ENCODE measurements around the gene DHRS11. TPM values are rescaled to one million over a fixed set of nuclear protein-coding genes. Genes with fewer than 3 reads are reported as not detected.

The DHRS11 gene
- polyA plus RNA-seq, 1 donor from 2014 or later: 18.6 TPM

DNA sequence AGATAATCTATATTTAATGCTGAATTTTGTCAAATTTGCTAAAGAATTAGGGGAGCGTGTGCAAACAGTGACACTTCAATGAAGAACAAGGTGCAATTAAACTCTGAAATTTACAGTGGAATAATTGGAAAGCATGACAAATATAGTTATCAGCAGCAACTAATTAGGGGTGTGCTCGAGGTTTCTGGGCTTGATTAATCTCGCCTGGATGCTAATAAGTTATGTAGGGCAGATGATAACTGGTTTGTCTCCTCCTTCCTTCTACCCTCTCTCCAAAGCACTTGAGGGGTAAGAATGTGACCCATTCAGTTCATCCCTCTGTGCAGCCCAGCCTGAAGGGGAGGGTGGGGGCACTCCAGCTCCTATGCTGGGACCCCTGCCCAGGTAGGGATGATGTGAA lies 31.6 kb downstream of the DHRS11 start:
- H3K9ac ChIP-seq (ENCODE audit: low read length): no peak overlapping the region
- no peaks in the 10 kb centered on the region for H3K79me2 ChIP-seq (replicated peaks; ENCODE audit: insufficient read depth, low read length)
- H2AFZ ChIP-seq (ENCODE audit: low read depth, low read length): no peak overlapping the region
- no peak overlapping the region for H3K27ac ChIP-seq (ENCODE audit: low read length)
- TF ChIP-seq, protein P1, sequence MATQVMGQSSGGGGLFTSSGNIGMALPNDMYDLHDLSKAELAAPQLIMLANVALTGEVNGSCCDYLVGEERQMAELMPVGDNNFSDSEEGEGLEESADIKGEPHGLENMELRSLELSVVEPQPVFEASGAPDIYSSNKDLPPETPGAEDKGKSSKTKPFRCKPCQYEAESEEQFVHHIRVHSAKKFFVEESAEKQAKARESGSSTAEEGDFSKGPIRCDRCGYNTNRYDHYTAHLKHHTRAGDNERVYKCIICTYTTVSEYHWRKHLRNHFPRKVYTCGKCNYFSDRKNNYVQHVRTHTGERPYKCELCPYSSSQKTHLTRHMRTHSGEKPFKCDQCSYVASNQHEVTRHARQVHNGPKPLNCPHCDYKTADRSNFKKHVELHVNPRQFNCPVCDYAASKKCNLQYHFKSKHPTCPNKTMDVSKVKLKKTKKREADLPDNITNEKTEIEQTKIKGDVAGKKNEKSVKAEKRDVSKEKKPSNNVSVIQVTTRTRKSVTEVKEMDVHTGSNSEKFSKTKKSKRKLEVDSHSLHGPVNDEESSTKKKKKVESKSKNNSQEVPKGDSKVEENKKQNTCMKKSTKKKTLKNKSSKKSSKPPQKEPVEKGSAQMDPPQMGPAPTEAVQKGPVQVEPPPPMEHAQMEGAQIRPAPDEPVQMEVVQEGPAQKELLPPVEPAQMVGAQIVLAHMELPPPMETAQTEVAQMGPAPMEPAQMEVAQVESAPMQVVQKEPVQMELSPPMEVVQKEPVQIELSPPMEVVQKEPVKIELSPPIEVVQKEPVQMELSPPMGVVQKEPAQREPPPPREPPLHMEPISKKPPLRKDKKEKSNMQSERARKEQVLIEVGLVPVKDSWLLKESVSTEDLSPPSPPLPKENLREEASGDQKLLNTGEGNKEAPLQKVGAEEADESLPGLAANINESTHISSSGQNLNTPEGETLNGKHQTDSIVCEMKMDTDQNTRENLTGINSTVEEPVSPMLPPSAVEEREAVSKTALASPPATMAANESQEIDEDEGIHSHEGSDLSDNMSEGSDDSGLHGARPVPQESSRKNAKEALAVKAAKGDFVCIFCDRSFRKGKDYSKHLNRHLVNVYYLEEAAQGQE (IDR thresholded peaks at IDR 0.05; ENCODE audit: borderline replicate concordance): no peak
- TF ChIP-seq TAF1 (IDR thresholded peaks at IDR 0.05; ENCODE audit: low read depth) (no peak), MXI1 (conservative IDR thresholded peaks at IDR 0.05; ENCODE audit: poor library complexity, severe bottlenecking) (no peak), RAD21 (conservative IDR thresholded peaks at IDR 0.05) (no peak), SMC3 (conservative IDR thresholded peaks at IDR 0.05; ENCODE audit: poor library complexity) (no peak), EP300 (conservative IDR thresholded peaks at IDR 0.05; ENCODE audit: poor library complexity, severe bottlenecking) (no peak), POLR2AphosphoS5 (IDR thresholded peaks at IDR 0.05) (no peak), EZH2 (IDR thresholded peaks at IDR 0.05; ENCODE audit: borderline replicate concordance, insufficient read depth, low read length, poor library complexity, severe bottlenecking) (no peak)
- TF ChIP-seq, protein P2, sequence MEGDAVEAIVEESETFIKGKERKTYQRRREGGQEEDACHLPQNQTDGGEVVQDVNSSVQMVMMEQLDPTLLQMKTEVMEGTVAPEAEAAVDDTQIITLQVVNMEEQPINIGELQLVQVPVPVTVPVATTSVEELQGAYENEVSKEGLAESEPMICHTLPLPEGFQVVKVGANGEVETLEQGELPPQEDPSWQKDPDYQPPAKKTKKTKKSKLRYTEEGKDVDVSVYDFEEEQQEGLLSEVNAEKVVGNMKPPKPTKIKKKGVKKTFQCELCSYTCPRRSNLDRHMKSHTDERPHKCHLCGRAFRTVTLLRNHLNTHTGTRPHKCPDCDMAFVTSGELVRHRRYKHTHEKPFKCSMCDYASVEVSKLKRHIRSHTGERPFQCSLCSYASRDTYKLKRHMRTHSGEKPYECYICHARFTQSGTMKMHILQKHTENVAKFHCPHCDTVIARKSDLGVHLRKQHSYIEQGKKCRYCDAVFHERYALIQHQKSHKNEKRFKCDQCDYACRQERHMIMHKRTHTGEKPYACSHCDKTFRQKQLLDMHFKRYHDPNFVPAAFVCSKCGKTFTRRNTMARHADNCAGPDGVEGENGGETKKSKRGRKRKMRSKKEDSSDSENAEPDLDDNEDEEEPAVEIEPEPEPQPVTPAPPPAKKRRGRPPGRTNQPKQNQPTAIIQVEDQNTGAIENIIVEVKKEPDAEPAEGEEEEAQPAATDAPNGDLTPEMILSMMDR (IDR thresholded peaks at IDR 0.05; ENCODE audit: poor library complexity, severe bottlenecking): no peak
- no peaks in the 10 kb centered on the region for H3K9me2 ChIP-seq (ENCODE audit: insufficient read depth, low read length)
- H3K4me3 ChIP-seq (ENCODE audit: low read length): no peak overlapping the region
- no peaks in the 10 kb centered on the region for H3K9me3 ChIP-seq (ENCODE audit: low read length)
- no peaks in the 10 kb centered on the region for H3F3A ChIP-seq (ENCODE audit: insufficient read depth, low read length, poor library complexity, severe bottlenecking)
- H3K4me2 ChIP-seq (ENCODE audit: low read length): no peak overlapping the region
- H3K27me3 ChIP-seq (ENCODE audit: insufficient read depth, low read depth, low read length): no peaks in the 10 kb centered on the region
- no peaks in the 10 kb centered on the region for H3K36me3 ChIP-seq (ENCODE audit: insufficient read depth, low read length)
- no peaks in the 10 kb centered on the region for H4K20me1 ChIP-seq (ENCODE audit: insufficient read depth)

DNA sequence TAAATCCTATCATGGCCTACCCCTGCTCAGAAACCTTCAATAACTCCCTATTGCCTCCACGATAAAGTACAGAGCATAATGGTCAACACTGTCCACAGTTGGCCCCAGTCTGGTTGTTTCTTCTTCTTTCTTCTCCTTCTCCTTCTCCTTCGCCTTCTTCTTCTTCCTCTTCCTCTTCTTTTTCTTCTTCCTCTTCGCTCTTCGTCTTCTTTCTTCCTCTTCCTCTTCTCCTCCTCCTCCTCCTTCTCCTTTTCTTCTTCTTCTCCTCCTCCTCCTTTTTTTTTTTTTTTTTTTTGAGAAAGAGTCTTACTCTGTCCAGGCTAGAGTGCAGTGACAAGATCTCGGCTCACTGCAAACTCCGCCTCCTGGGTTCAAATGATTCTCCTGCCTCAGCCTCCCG lies 33.5 kb downstream of the DHRS11 start:
- Histone ChIP-seq H3K9me3 (ENCODE audit: low read length) (no peaks in the 10 kb centered on the region), H3K79me2 (replicated peaks; ENCODE audit: insufficient read depth, low read length) (no peaks in the 10 kb centered on the region), H3F3A (ENCODE audit: insufficient read depth, low read length, poor library complexity, severe bottlenecking) (no peaks in the 10 kb centered on the region), H3K9me2 (ENCODE audit: insufficient read depth, low read length) (no peaks in the 10 kb centered on the region), H3K27me3 (ENCODE audit: insufficient read depth, low read depth, low read length) (no peaks in the 10 kb centered on the region), H3K9ac (ENCODE audit: low read length) (no peak overlapping the region), H3K4me3 (ENCODE audit: low read length) (no peak overlapping the region), H4K20me1 (ENCODE audit: insufficient read depth) (no peaks in the 10 kb centered on the region), H3K27ac (ENCODE audit: low read length) (no peak overlapping the region), H2AFZ (ENCODE audit: low read depth, low read length) (no peak overlapping the region), H3K36me3 (ENCODE audit: insufficient read depth, low read length) (no peaks in the 10 kb centered on the region), H3K4me2 (ENCODE audit: low read length) (no peak overlapping the region)
- no peak for TF ChIP-seq EP300 (conservative IDR thresholded peaks at IDR 0.05; ENCODE audit: poor library complexity, severe bottlenecking)

DNA sequence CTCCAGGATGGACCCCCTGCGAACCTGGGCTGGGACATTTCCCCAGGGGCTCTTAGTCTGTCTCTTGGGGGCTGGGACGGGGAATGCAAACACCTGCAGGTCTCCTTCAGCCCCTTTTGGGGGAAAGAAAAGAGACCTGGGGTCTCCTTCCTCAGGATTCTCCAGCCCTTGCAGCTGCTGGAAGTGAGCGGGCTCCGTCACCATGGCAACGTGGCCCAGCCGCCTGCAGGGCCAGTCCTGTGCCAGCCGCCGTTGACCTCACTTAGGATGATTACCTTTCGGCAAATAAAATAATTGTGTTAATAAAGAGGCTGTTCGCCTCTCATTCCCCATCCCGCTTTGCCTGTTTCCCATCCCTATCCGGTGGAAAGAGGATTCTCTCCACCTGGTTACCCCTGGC lies 35.4 kb downstream of the DHRS11 start:
- H3K36me3 ChIP-seq (ENCODE audit: insufficient read depth, low read length): no peaks in the 10 kb centered on the region
- H3F3A ChIP-seq (ENCODE audit: insufficient read depth, low read length, poor library complexity, severe bottlenecking): no peaks in the 10 kb centered on the region
- H3K4me3 ChIP-seq (ENCODE audit: low read length): no peak overlapping the region
- peaks cover under 1% of the 10 kb centered on the region for H3K27me3 ChIP-seq (ENCODE audit: insufficient read depth, low read depth, low read length)
- peak overlapping the region; percentile 27 for H3K27ac ChIP-seq (ENCODE audit: low read length)
- H3K9ac ChIP-seq (ENCODE audit: low read length): peak overlapping the region; percentile 33
- no peak overlapping the region for H3K4me2 ChIP-seq (ENCODE audit: low read length)
- H3K9me3 ChIP-seq (ENCODE audit: low read length): no peaks in the 10 kb centered on the region
- H3K79me2 ChIP-seq (replicated peaks; ENCODE audit: insufficient read depth, low read length): no peaks in the 10 kb centered on the region
- H2AFZ ChIP-seq (ENCODE audit: low read depth, low read length): no peak overlapping the region
- TF ChIP-seq POLR2AphosphoS5 (IDR thresholded peaks at IDR 0.05) (no peak), EP300 (conservative IDR thresholded peaks at IDR 0.05; ENCODE audit: poor library complexity, severe bottlenecking) (no peak), RAD21 (conservative IDR thresholded peaks at IDR 0.05) (no peak), SMC3 (conservative IDR thresholded peaks at IDR 0.05; ENCODE audit: poor library complexity) (no peak), TAF1 (IDR thresholded peaks at IDR 0.05; ENCODE audit: low read depth) (no peak), EZH2 (IDR thresholded peaks at IDR 0.05; ENCODE audit: borderline replicate concordance, insufficient read depth, low read length, poor library complexity, severe bottlenecking) (no peak)
- TF ChIP-seq, protein P2 (IDR thresholded peaks at IDR 0.05; ENCODE audit: poor library complexity, severe bottlenecking): no peak
- TF ChIP-seq, protein P1 (IDR thresholded peaks at IDR 0.05; ENCODE audit: borderline replicate concordance): no peak
- no peaks in the 10 kb centered on the region for H3K9me2 ChIP-seq (ENCODE audit: insufficient read depth, low read length)
- H4K20me1 ChIP-seq (ENCODE audit: insufficient read depth): no peaks in the 10 kb centered on the region
